AG10803 (cell line): Measurements from ENCODE around the gene INHA.

ENCODE experiments used
- DNase-seq: peaks from one replicate; pipeline ENCODE4 v3.0.0; 2010; ENCODE audit warnings: low read depth
- H3K4me3 ChIP-seq: 2 replicates; pipeline ENCODE4 v1.5.1; 2011; ENCODE audit warnings: mild to moderate bottlenecking, low read length, control low read depth
- CTCF ChIP-seq: conservative IDR thresholded peaks from 2 replicates; pipeline ENCODE4 v1.5.1; 2011; ENCODE audit warnings: mild to moderate bottlenecking, low read length, control low read depth, inconsistent platforms

The INHA gene

GRCh38 chr2:219565130-219566080 lies 6.7 kb upstream of the INHA start:
- TF ChIP-seq CTCF, result no peak
- no peak overlapping the region for H3K4me3 ChIP-seq
- DNase-seq, result no peak

GRCh38 chr2:219566640-219567039 lies 5.5 kb upstream of the INHA start:
- DNase-seq, result no peak
- H3K4me3 ChIP-seq, result no peak overlapping the region
- TF ChIP-seq CTCF, result no peak

- H3K4me3 ChIP-seq, result no peak overlapping the region
- no peak for DNase-seq
- TF ChIP-seq CTCF, result no peak
Measured at GRCh38 chr2:219567131-219567530, 5.0 kb upstream of the INHA start.

GRCh38 chr2:219567791-219568361 lies 4.2 kb upstream of the INHA start:
- DNase-seq, result no peak
- no peak for TF ChIP-seq CTCF

GRCh38 chr2:219569041-219569440 lies 3.1 kb upstream of the INHA start:
- TF ChIP-seq CTCF, result no peak
- H3K4me3 ChIP-seq, result no peak overlapping the region
- DNase-seq, result no peak

More at GRCh38 chr2:219567791-219568361, 4.2 kb upstream of the INHA start:
- H3K4me3 ChIP-seq, result no peak overlapping the region

- no peak for TF ChIP-seq CTCF
- H3K4me3 ChIP-seq, result peak overlapping the region; percentile 68
- DNase-seq, result no peak
Measured at GRCh38 chr2:219569635-219570034, 2.5 kb upstream of the INHA start.
